NAMALWA (cell line): ENCODE data around the gene HELZ.
"Not testable (repeated sequence)": the region's sequence is repeated elsewhere in the genome, so short reads cannot be mapped to it uniquely, and the experiment has no call there.

Experiments
- DNase-seq: peaks from one replicate; pipeline ENCODE4 v3.0.0-alpha.2; 2015; ENCODE audit warnings: low spot score

The HELZ gene

GRCh38 chr17:67227488-67227887 lies 17.5 kb downstream of the HELZ start:
- DNase-seq = no peak

GRCh38 chr17:67225316-67225715 lies 19.7 kb downstream of the HELZ start:
- DNase-seq = no peak

- DNase-seq = no peak
Observed at GRCh38 chr17:67224736-67225135, 20.3 kb downstream of the HELZ start.

GRCh38 chr17:67223924-67224323 lies 21.1 kb downstream of the HELZ start:
- peak; percentile 70 for DNase-seq

- DNase-seq = peak; percentile 60
Observed at GRCh38 chr17:67221062-67221998, 23.7 kb downstream of the HELZ start.

- no peak for DNase-seq
Observed at GRCh38 chr17:67218385-67218950, 26.5 kb downstream of the HELZ start.

- DNase-seq = no peak
Observed at GRCh38 chr17:67217446-67217845, 27.6 kb downstream of the HELZ start.

GRCh38 chr17:67216578-67217320 lies 28.2 kb downstream of the HELZ start:
- no peak for DNase-seq

- DNase-seq = no peak
Observed at GRCh38 chr17:67215991-67216421, 29.0 kb downstream of the HELZ start.

- no peak for DNase-seq
Observed at GRCh38 chr17:67212714-67213417, 32.1 kb downstream of the HELZ start.

GRCh38 chr17:67212231-67212630 lies 32.8 kb downstream of the HELZ start:
- DNase-seq = no peak

GRCh38 chr17:67211742-67212141 lies 33.3 kb downstream of the HELZ start:
- no peak for DNase-seq

GRCh38 chr17:67210915-67211314 lies 34.1 kb downstream of the HELZ start:
- DNase-seq = no peak

GRCh38 chr17:67208232-67208631 lies 36.8 kb downstream of the HELZ start:
- DNase-seq = no peak

GRCh38 chr17:67203818-67204217 lies 41.2 kb downstream of the HELZ start:
- DNase-seq = no peak

GRCh38 chr17:67202503-67202902 lies 42.5 kb downstream of the HELZ start:
- DNase-seq = no peak

- DNase-seq = peak; percentile 17
Observed at GRCh38 chr17:67200727-67201301, 44.2 kb downstream of the HELZ start.

- no peak for DNase-seq
Observed at GRCh38 chr17:67198131-67198530, 46.9 kb downstream of the HELZ start.

GRCh38 chr17:67197023-67197422 lies 48.0 kb downstream of the HELZ start:
- DNase-seq = not testable (repeated sequence)

- no peak for DNase-seq
Observed at GRCh38 chr17:67196422-67196821, 48.6 kb downstream of the HELZ start.

GRCh38 chr17:67194134-67194533 lies 50.9 kb downstream of the HELZ start:
- DNase-seq = no peak

GRCh38 chr17:67187927-67188326 lies 57.1 kb downstream of the HELZ start:
- DNase-seq = no peak
